Endothelial cell of umbilical vein (primary cell): ENCODE results near the gene LILRA5. TPM values are rescaled to one million over a fixed set of nuclear protein-coding genes. Genes with fewer than 3 reads are reported as not detected.

Experiments
- BruUV-seq: library from RNA; stranded (reverse); fragments of 400-500 nt; replicated peaks from 2 replicates; lab custom pipeline; 2021; lab: Mats Ljungman, UMichigan
- CTCF ChIA-PET: fragments of 300-600, 350-600 bp; sonication (Branson Sonifier 250); formaldehyde crosslinking; loops from one replicate; lab custom pipeline; 2021; ENCODE audit warnings: antibody characterized with exemption, inconsistent platforms; lab: Charles Lee
- POLR2A ChIA-PET: fragments of 300-600, 350-600 bp; sonication (Branson Sonifier 250); formaldehyde crosslinking; loops from one replicate; lab custom pipeline; 2021; ENCODE audit warnings: antibody characterized with exemption, inconsistent platforms; lab: Charles Lee
- DNase-seq: peaks from one replicate; pipeline ENCODE4 v3.0.0-alpha.2; 2011; ENCODE audit warnings: low read depth, low spot score
- FAIRE-seq: peaks from 2 replicates; lab custom pipeline; 2011; peaks lifted over from hg19 to GRCh38; lab: Jason Lieb, UNC
- H2AFZ ChIP-seq: 2 replicates; pipeline ENCODE4 v1.6.0; 2012; ENCODE audit warnings: low read depth, low read length, control low read depth, inconsistent platforms
- H3K27ac ChIP-seq: 2 replicates; pipeline ENCODE4 v1.5.1; 2011; ENCODE audit warnings: low read depth, mild to moderate bottlenecking, control low read depth, low read length, moderate library complexity; ENCODE audit not compliant: insufficient read depth
- H3K27me3 ChIP-seq, 2 experiments: 2 replicates each; pipeline versions ENCODE4 v1.6.0 to v1.6.1; 2011; ENCODE audit warnings: low read length in 2 of 2, mixed read lengths in 1 of 2; ENCODE audit not compliant: control insufficient read depth in 2 of 2, insufficient read depth in 2 of 2
- H3K36me3 ChIP-seq, 2 experiments: 2 replicates in 1 of 2; 3 replicates in 1 of 2; pipeline ENCODE4 v1.5.1; 2011; ENCODE audit warnings: low read length in 2 of 2, mild to moderate bottlenecking in 1 of 2, moderate library complexity in 1 of 2; ENCODE audit not compliant: control insufficient read depth in 2 of 2, insufficient read depth in 2 of 2; ENCODE audit errors: extremely low read depth in 1 of 2
- H3K4me1 ChIP-seq: 3 replicates; pipeline ENCODE4 v1.5.1; 2011; ENCODE audit warnings: mild to moderate bottlenecking, low read length; ENCODE audit not compliant: control insufficient read depth, insufficient read depth; ENCODE audit errors: extremely low read depth
- H3K4me2 ChIP-seq: 2 replicates; pipeline ENCODE4 v1.6.1; 2011; ENCODE audit warnings: low read length, control low read depth, mixed read lengths; ENCODE audit not compliant: insufficient read depth
- H3K4me3 ChIP-seq, 3 experiments: fragments of 200-600 bp in 1 of 3; sonication (generic), shearing (Covaris generic) in 1 of 3; replicated peaks in 1 of 3; 2 replicates each; pipeline ENCODE4 v1.5.1; 2011 to 2016; ENCODE audit warnings: control low read depth in 3 of 3, low read length in 3 of 3, mild to moderate bottlenecking in 2 of 3, inconsistent platforms in 1 of 3, low read depth in 1 of 3, moderate library complexity in 1 of 3; ENCODE audit not compliant: insufficient read depth in 1 of 3
- H3K79me2 ChIP-seq: 2 replicates; pipeline ENCODE4 v1.6.0; 2012; ENCODE audit warnings: low read length, inconsistent platforms; ENCODE audit not compliant: control insufficient read depth, insufficient read depth
- H3K9ac ChIP-seq: replicated peaks from 2 replicates; pipeline ENCODE3; 2011; ENCODE audit warnings: low read length, control low read depth; ENCODE audit not compliant: insufficient read depth; ENCODE audit errors: extremely low read depth
- H3K9me1 ChIP-seq: replicated peaks from 3 replicates; pipeline ENCODE4 v1.6.0; 2011; ENCODE audit warnings: mild to moderate bottlenecking, low read length; ENCODE audit not compliant: control insufficient read depth, insufficient read depth; ENCODE audit errors: extremely low read depth
- H3K9me3 ChIP-seq: replicated peaks from 2 replicates; pipeline ENCODE4 v1.5.1; 2012; ENCODE audit warnings: low read length, inconsistent platforms; ENCODE audit not compliant: control insufficient read depth, insufficient read depth
- H4K20me1 ChIP-seq: replicated peaks from 2 replicates; pipeline ENCODE3; 2011; ENCODE audit warnings: mild to moderate bottlenecking, low read length; ENCODE audit not compliant: control insufficient read depth, insufficient read depth; ENCODE audit errors: extremely low read depth
- CTCF ChIP-seq, 2 donors: IDR thresholded peaks; 1 replicate in 1 of 2; 2 replicates in 1 of 2; pipeline ENCODE4 v1.5.1; 2011; ENCODE audit warnings: low read length in 2 of 2, mild to moderate bottlenecking in 2 of 2, moderate library complexity in 2 of 2, control low read depth in 1 of 2, inconsistent platforms in 1 of 2, low read depth in 1 of 2; ENCODE audit not compliant: insufficient read depth in 1 of 2; ENCODE audit errors: extremely low read depth in 1 of 2
- EZH2 ChIP-seq: IDR thresholded peaks from 2 replicates; pipeline ENCODE4 v1.6.1; 2012; ENCODE audit warnings: borderline replicate concordance, low read depth, mild to moderate bottlenecking, moderate library complexity, low read length, inconsistent platforms; ENCODE audit not compliant: severe bottlenecking
- JUN ChIP-seq: IDR thresholded peaks from 2 replicates; pipeline ENCODE4 v1.6.1; 2011; ENCODE audit warnings: borderline replicate concordance, low read depth; ENCODE audit not compliant: insufficient read length, insufficient read depth
- MAX ChIP-seq: IDR thresholded peaks from 2 replicates; pipeline ENCODE4 v1.6.1; 2011; ENCODE audit not compliant: insufficient read depth, insufficient read length
- MYC ChIP-seq: IDR thresholded peaks from one replicate; pipeline ENCODE4 v1.6.1; 2011; ENCODE audit warnings: mild to moderate bottlenecking, low read depth, low read length
- POLR2A ChIP-seq: IDR thresholded peaks from 2 replicates; pipeline ENCODE4 v1.6.1; 2012; ENCODE audit warnings: low read depth, mild to moderate bottlenecking, control low read depth, low read length
- POLR2AphosphoS5 ChIP-seq: IDR thresholded peaks from 2 replicates; pipeline ENCODE4 v1.6.1; 2012; ENCODE audit warnings: low read depth, mild to moderate bottlenecking, control low read depth, low read length, moderate library complexity; ENCODE audit not compliant: insufficient read depth
- dilution Hi-C: fragments of 300-500 bp; cut with MboI; formaldehyde crosslinking; loops from one replicate; pipeline ENCODE4 v1.15.0; 2019; ENCODE audit warnings: low sequenced_read_pairs; ENCODE audit not compliant: extremely low pct_ligation_motif_present
- intact Hi-C: fragments of 100-400 bp; cut with micrococcal nuclease; formaldehyde crosslinking; loops from one replicate; pipeline ENCODE4 v1.10.0; 2022
- polyA plus RNA-seq, 4 experiments: library from polyadenylated mRNA; depleted of rRNA in 3 of 4; stranded (reverse) in 3 of 4; unstranded in 1 of 4; fragments of >200 nt; gene quantifications; 2 replicates each; pipeline versions ENCODE4 v1.2.1 to v1.2.3, GENCODE V29; 2011 to 2012; ENCODE audit warnings: missing spikeins in 1 of 4
- total RNA-seq: library from RNA; stranded (reverse); gene quantifications from 2 replicates; pipeline ENCODE4 v1.2.3, GENCODE V29; 2021

The LILRA5 gene
- total and polyA plus RNA-seq, 2 donors (not counting 3 experiments of a cell fraction or from before 2014, with no cell fraction given) = not detected

GRCh38 chr19:54315956-54316355 is 3.0 kb upstream of the LILRA5 start:
- intact Hi-C loops = no loop called here
- Histone ChIP-seq H3K27ac (no peak overlapping the region), H3K9me1 (no peaks in the 10 kb centered on the region), H3K79me2 (no peaks in the 10 kb centered on the region), H3K27me3 (no peaks in the 10 kb centered on the region), H3K4me1 (no peaks in the 10 kb centered on the region), H2AFZ (no peak overlapping the region), H3K9ac (no peak overlapping the region), H4K20me1 (no peaks in the 10 kb centered on the region), H3K4me3 (no peak overlapping the region), H3K9me3 (no peaks in the 10 kb centered on the region), H3K36me3 (no peaks in the 10 kb centered on the region), H3K4me2 (no peak overlapping the region)
- FAIRE-seq (no peak), DNase-seq (no peak)
- dilution Hi-C loops = no loop called here
- POLR2A ChIA-PET = no interaction called here
- TF ChIP-seq JUN (no peak), EZH2 (no peak), POLR2A (no peak), MYC (no peak), POLR2AphosphoS5 (no peak), CTCF (IDR thresholded peaks at IDR 0.05; ENCODE audit: extremely low read depth in 1 of 2, insufficient read depth in 1 of 2, low read depth in 1 of 2, low read length in 2 of 2) (no peak), MAX (no peak)
- no TSS peak for BruUV-seq
- CTCF ChIA-PET = interaction anchor here (0.8 to 1.3 kb wide), 3 partner anchors 9 to 50 kb away, joined by 3 read pairs; no protein-coding TSS in a partner anchor
